22Rv1 (cell line): Measurements from ENCODE around the gene GPER1.

Source experiments
- CTCF ChIP-seq: fragments of 450-650 bp; IDR thresholded peaks from 2 replicates; pipeline ENCODE4 v1.5.1; 2017; ENCODE audit warnings: mild to moderate bottlenecking
- ZFX ChIP-seq: fragments of 450-650 bp; IDR thresholded peaks from 2 replicates; pipeline ENCODE4 v1.6.1; 2017; ENCODE audit warnings: antibody characterized with exemption, borderline replicate concordance

- TF ChIP-seq CTCF = no peak
- TF ChIP-seq ZFX = no peak
These were observed 2.3 kb downstream of the GPER1 start for GRCh38 chr7:1090236-1090635.
